Tibial artery (tissue), 4 donors: ENCODE data around the gene SMIM27.
"Not testable (repeated sequence)": the region's sequence is repeated elsewhere in the genome, so short reads cannot be mapped to it uniquely, and the experiment has no call there.

Experiments used
- DNase-seq, 2 donors: peaks; one replicate each; pipeline ENCODE4 v3.0.0-alpha.2; 2019
- H3K27ac ChIP-seq, 2 donors: fragments of 200-600 bp; sonication (generic) in 1 of 2; 1 replicate in 1 of 2; 2 replicates in 1 of 2; pipeline ENCODE4 v1.5.1; 2018 to 2019; ENCODE audit warnings: mild to moderate bottlenecking in 1 of 2
- H3K27me3 ChIP-seq, 2 donors: fragments of 200-600 bp; sonication (generic) in 1 of 2; one replicate each; pipeline versions ENCODE4 v1.5.1 to v1.6.0; 2016 to 2019
- H3K36me3 ChIP-seq, 3 donors: fragments of 200-600 bp; sonication (generic) in 2 of 3; one replicate each; pipeline ENCODE4 v1.5.1; 2016 to 2019; ENCODE audit warnings: mild to moderate bottlenecking in 2 of 3
- H3K4me1 ChIP-seq, 4 donors: fragments of 200-600 bp; sonication (generic) in 2 of 4; 1 replicate in 3 of 4; 2 replicates in 1 of 4; pipeline ENCODE4 v1.5.1; 2016 to 2019
- H3K4me3 ChIP-seq, 2 donors: fragments of 200-600 bp; sonication (generic) in 1 of 2; 1 replicate in 1 of 2; 2 replicates in 1 of 2; pipeline ENCODE4 v1.5.1; 2018 to 2019; ENCODE audit warnings: mild to moderate bottlenecking in 2 of 2
- H3K9me3 ChIP-seq, 3 donors: fragments of 200-600 bp; sonication (generic) in 1 of 3; one replicate each; pipeline ENCODE4 v1.5.1; 2016 to 2019
- intact Hi-C: fragments of 100-400 bp; cut with DNase I; formaldehyde crosslinking; loops from one replicate; pipeline ENCODE4 v1.15.0; 2023; ENCODE audit warnings: low total_unique reads
- TF ChIP-seq, protein P1 (sequence below), 2 experiments: fragments of 200-600 bp in 1 of 2; fragments of 450-650 bp in 1 of 2; IDR thresholded peaks; one replicate each; pipeline ENCODE4 v1.5.1; 2017 to 2019; ENCODE audit warnings: antibody characterized with exemption in 2 of 2, mild to moderate bottlenecking in 1 of 2, moderate library complexity in 1 of 2

The SMIM27 gene

DNA sequence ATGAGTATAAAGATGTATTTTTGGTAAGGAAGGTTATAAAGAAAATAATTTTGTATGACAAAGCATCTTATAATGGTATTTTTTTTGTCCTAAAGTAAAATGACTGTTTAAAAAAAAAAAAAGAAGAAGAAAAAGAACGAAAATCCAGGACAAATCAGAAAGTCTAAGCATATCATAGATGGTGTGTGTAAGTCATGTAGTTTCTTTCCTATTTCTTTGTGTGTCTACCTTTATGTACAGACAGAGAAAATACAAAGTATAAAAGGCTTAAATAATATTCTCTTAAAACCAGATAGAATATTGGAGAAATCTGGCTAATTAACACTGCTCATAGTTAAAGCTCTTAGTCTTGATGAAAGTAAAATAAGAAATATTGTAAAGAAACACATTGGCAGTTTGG lies 33.9 kb upstream of the SMIM27 start:
- no peaks in the 10 kb centered on the region for H3K36me3 ChIP-seq
- H3K27ac ChIP-seq: no peak overlapping the region
- no peaks in the 10 kb centered on the region for H3K9me3 ChIP-seq
- no peak for DNase-seq
- TF ChIP-seq, protein P1, sequence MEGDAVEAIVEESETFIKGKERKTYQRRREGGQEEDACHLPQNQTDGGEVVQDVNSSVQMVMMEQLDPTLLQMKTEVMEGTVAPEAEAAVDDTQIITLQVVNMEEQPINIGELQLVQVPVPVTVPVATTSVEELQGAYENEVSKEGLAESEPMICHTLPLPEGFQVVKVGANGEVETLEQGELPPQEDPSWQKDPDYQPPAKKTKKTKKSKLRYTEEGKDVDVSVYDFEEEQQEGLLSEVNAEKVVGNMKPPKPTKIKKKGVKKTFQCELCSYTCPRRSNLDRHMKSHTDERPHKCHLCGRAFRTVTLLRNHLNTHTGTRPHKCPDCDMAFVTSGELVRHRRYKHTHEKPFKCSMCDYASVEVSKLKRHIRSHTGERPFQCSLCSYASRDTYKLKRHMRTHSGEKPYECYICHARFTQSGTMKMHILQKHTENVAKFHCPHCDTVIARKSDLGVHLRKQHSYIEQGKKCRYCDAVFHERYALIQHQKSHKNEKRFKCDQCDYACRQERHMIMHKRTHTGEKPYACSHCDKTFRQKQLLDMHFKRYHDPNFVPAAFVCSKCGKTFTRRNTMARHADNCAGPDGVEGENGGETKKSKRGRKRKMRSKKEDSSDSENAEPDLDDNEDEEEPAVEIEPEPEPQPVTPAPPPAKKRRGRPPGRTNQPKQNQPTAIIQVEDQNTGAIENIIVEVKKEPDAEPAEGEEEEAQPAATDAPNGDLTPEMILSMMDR (IDR thresholded peaks at IDR 0.05): no peak
- H3K4me1 ChIP-seq: peaks cover 0 to 2% (median under 1%) of the 10 kb centered on the region in 4 donors
- H3K4me3 ChIP-seq: no peak overlapping the region
- no peaks in the 10 kb centered on the region for H3K27me3 ChIP-seq
- intact Hi-C loops: no loop called here

DNA sequence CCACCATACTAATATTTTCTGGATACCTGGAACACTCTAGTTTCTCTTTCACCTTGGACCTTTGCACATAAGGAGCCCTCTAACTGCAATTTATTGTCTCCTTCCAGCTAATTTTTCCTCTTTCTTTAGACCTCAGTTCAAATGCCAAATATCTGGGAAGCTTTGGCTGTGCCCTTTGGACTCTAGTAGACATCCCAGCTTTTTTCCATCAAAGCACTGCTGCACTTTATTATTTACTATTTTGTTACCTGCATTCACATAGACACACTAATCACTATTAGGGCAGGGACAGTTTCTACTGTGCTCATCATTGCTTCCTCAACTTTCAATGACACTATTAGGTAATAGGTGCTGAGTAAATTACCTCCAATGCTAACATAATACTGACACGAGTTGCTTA lies 28.2 kb upstream of the SMIM27 start:
- intact Hi-C loops: no loop called here
- H3K36me3 ChIP-seq: no peaks in the 10 kb centered on the region
- peaks cover 0 to 36% (median 15%) of the 10 kb centered on the region in 4 donors for H3K4me1 ChIP-seq
- H3K9me3 ChIP-seq: no peaks in the 10 kb centered on the region
- H3K4me3 ChIP-seq: no peak overlapping the region
- H3K27ac ChIP-seq: no peak overlapping the region
- DNase-seq: no peak
- H3K27me3 ChIP-seq: no peaks in the 10 kb centered on the region
- TF ChIP-seq, protein P1 (IDR thresholded peaks at IDR 0.05): no peak

DNA sequence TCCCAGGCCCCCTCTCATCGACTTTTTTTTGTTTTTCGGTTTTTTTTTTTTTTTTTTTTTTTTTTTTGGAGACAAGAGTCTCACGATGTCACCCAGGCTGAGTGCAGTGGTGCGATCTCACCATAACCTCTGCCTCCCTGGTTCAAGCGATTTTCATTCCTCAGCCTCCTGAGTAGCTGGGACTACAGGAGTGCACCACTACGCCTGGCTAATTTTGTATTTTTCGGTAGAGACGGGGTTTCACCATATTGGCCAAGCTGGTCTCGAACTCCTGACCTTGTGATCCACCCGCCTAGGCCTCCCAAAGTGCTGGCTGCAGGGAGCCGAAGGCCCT lies 27.6 kb upstream of the SMIM27 start:
- H3K9me3 ChIP-seq, H3K27ac ChIP-seq, H3K36me3 ChIP-seq, DNase-seq, intact Hi-C loops, H3K27me3 ChIP-seq: not testable (repeated sequence)
- Histone ChIP-seq H3K4me3 (peak overlapping the region; percentile 61 to 62), H3K4me1 (peaks cover 0 to 36% (median 15%) of the 10 kb centered on the region in 4 donors)

DNA sequence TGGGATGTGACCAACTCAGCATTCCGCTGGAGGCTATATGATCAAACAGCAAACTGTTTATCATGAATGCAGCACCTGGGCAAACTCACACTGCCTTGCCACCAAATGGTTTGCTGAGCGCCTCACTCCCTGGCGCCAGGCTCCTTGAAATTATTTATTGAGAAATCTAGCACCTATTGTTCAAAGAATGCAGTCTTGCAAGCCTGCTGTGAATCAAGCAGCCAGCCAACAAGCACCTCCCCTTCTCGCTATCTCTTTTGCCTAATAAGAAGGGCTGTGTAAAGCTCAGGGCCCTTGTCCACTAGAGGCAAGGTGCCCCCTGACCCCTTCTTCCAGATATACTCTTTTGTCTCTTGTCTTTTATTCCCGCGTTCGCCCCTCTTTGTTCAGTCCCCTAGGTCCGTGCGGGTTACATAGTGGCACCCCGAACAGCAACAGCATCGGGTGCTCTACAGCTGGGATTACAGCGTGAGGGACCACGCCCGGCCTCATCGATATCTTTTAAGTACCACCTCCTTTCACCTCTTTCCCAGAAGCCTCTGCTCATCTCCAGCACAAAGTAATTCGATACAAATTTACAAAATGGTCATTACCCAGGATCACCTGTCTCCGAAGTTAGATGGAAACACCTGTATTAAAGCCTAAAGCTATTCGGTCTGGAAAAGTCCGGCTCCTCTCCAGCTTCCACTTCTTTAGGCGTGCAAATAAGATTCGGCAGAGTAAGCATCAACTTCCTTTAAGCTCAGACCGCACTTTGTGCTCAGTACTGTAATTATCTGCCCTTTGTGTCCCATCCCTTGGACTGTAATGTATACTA lies 27.0 kb upstream of the SMIM27 start:
- no peaks in the 10 kb centered on the region for H3K9me3 ChIP-seq
- H3K27ac ChIP-seq: peak overlapping the region; percentile 82 to 85
- peak overlapping the region; percentile 61 to 62 for H3K4me3 ChIP-seq
- H3K27me3 ChIP-seq: no peaks in the 10 kb centered on the region
- H3K4me1 ChIP-seq: peaks cover 0 to 36% (median 15%) of the 10 kb centered on the region in 4 donors
- intact Hi-C loops: no loop called here
- DNase-seq: no peak
- H3K36me3 ChIP-seq: no peaks in the 10 kb centered on the region
- TF ChIP-seq, protein P1 (IDR thresholded peaks at IDR 0.05): no peak

DNA sequence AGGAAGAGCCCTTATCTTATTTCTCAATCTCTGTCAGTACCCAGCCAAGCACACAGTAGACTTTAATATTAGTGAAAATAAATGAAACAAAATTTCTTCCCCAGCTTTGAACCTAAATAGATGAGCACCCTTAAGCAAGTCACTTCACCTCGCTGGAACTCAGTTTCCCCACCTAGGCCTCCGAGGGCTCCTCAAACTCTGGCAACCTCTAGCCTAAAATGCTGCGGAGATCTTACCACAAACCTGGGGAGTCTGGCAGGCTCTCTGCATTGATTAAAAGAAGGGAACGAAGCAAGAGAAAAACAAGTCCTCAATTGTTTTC lies 26.5 kb upstream of the SMIM27 start:
- H3K4me3 ChIP-seq: peak overlapping the region; percentile 61 to 62
- TF ChIP-seq, protein P1 (IDR thresholded peaks at IDR 0.05): no peak
- no peak for DNase-seq
- intact Hi-C loops: no loop called here
- no peaks in the 10 kb centered on the region for H3K36me3 ChIP-seq
- peak overlapping the region; percentile 82 to 85 for H3K27ac ChIP-seq
- no peaks in the 10 kb centered on the region for H3K27me3 ChIP-seq
- H3K9me3 ChIP-seq: no peaks in the 10 kb centered on the region
- peaks cover 0 to 36% (median 15%) of the 10 kb centered on the region in 4 donors for H3K4me1 ChIP-seq

DNA sequence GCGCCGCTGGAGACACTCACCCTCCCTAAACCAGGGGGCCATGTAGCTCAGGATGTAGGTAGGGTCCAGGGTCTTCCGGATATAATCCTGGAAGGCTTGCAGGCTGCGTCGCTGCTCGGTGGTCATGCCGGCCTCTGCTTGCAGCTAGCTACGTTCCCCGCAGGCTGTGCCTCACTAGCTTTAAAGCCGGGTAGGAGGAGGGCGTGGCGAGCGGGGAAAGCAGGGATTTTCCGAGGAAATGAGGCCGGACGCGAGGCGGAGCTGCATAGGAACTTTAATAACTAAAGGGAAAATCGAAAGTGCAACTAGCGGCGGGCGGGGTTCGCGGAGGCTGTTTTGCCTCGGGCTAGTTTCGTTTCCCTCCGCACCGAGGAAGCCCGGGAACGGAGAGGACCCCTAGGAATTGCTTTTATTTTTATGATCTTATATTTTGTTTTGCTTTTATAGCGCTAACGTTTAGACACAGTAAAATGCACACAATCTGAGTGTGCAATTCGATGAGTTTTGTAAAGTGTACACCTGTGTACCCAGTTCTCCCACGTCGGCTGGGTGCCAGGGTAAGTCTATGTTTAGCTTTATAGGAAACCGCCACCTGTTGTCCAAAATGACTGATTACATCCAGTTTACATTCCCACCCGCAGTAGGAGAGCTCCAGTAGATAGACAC lies 26.0 kb upstream of the SMIM27 start, which contains the start of gene RIGI:
Gene RIGI, minus strand, starts transcription at position 156 of the 666 bp plus-strand sequence. Its CDS starts 30 bp downstream, at position 126.
- H3K4me3 ChIP-seq: peak within 1 kb of the TSS; percentile 61 to 62
- peak within 1 kb of the TSS; percentile 82 to 85 for H3K27ac ChIP-seq
- peak; percentile 96 for DNase-seq
- TF ChIP-seq, protein P1 (IDR thresholded peaks at IDR 0.05): peak; percentile 30 to 35
- no peaks in the 10 kb centered on the region for H3K36me3 ChIP-seq
- peaks cover 0 to 36% (median 15%) of the 10 kb centered on the region in 4 donors for H3K4me1 ChIP-seq
- peaks cover 0 to 1% (median 0%) of the 10 kb centered on the region in 3 donors for H3K9me3 ChIP-seq
- intact Hi-C loops: no loop called here
- H3K27me3 ChIP-seq: no peaks in the 10 kb centered on the region
